ENCODE results near the gene FAM117A. TPM values are rescaled to one million over a fixed set of nuclear protein-coding genes. Genes with fewer than 3 reads are reported as not detected.

FAM117A gene
- total RNA-seq, 5 donors from 2014 or later (not counting 1 experiment from before 2014, with no cell fraction given), result 71.9 to 105 (median 99.1) TPM

- no peak overlapping the region for H3K4me3 Mint-ChIP-seq
- Histone ChIP-seq H3K36me3 (ENCODE audit: control insufficient read depth in 2 of 2, extremely low read depth in 1 of 2, insufficient read depth in 1 of 2, low read length in 1 of 2) (peaks cover 10 to 11% of the 10 kb centered on the region in 2 donors), H3K4me3 (ENCODE audit: control insufficient read depth in 1 of 2, extremely low read depth in 1 of 2, low read length in 1 of 2) (no peak overlapping the region), H3K9me3 (no peaks in the 10 kb centered on the region), H3K27me3 (replicated peaks in 1 of 2; ENCODE audit: control insufficient read depth in 2 of 2, extremely low read depth in 1 of 2, insufficient read depth in 2 of 2, low read length in 1 of 2) (no peaks in the 10 kb centered on the region), H3K4me1 (ENCODE audit: control insufficient read depth in 1 of 2, extremely low read depth in 1 of 2, insufficient read depth in 2 of 2, low read length in 2 of 2) (peaks cover 18 to 27% of the 10 kb centered on the region in 2 experiments), H3K27ac (ENCODE audit: low read length) (no peak overlapping the region)
- no CpG with 5 or more reads among the region's 4 CpGs for WGBS (ENCODE audit: insufficient coverage)
- DNase-seq, result no peak
- H3K9me3 Mint-ChIP-seq, result no peaks in the 10 kb centered on the region
- POLR2A ChIA-PET, result no interaction called here
- no peak for ATAC-seq (replicated peaks in 1 of 4)
- H3K4me1 Mint-ChIP-seq, result peaks cover 64 to 68% (median 67%) of the 10 kb centered on the region in 3 donors
- CTCF ChIA-PET, result interaction anchor here in 1 of 2 donors (0.6 kb wide), 1 partner anchor 17 kb away, joined by 3 read pairs; no protein-coding TSS in a partner anchor
- peaks cover 16% of the 10 kb centered on the region for H3K36me3 Mint-ChIP-seq
- H3K27ac Mint-ChIP-seq, result peak overlapping the region in 1 of 2 donors; percentile 55
- H3K27me3 Mint-ChIP-seq, result no peaks in the 10 kb centered on the region
These were observed 93.3 kb downstream of the FAM117A start for GRCh38 chr17:49670641-49671040.

GRCh38 chr17:49670002-49670401 is 93.9 kb downstream of the FAM117A start:
- H3K36me3 Mint-ChIP-seq, result peaks cover 12% of the 10 kb centered on the region
- H3K4me1 Mint-ChIP-seq, result peaks cover 62 to 64% (median 63%) of the 10 kb centered on the region in 3 donors
- CTCF ChIA-PET, result no interaction called here
- POLR2A ChIA-PET, result interaction anchor here in 1 of 2 donors (0.6 kb wide), 1 partner anchor 77 kb away, joined by 3 read pairs; no protein-coding TSS in a partner anchor
- no CpG with 5 or more reads among the region's 1 CpG for WGBS (ENCODE audit: insufficient coverage)
- Histone ChIP-seq H3K27me3 (replicated peaks in 1 of 2; ENCODE audit: control insufficient read depth in 2 of 2, extremely low read depth in 1 of 2, insufficient read depth in 2 of 2, low read length in 1 of 2) (no peaks in the 10 kb centered on the region), H3K27ac (ENCODE audit: low read length) (no peak overlapping the region), H3K9me3 (no peaks in the 10 kb centered on the region), H3K4me3 (ENCODE audit: control insufficient read depth in 1 of 2, extremely low read depth in 1 of 2, low read length in 1 of 2) (no peak overlapping the region), H3K4me1 (ENCODE audit: control insufficient read depth in 1 of 2, extremely low read depth in 1 of 2, insufficient read depth in 2 of 2, low read length in 2 of 2) (peaks cover 12 to 24% of the 10 kb centered on the region in 2 experiments), H3K36me3 (ENCODE audit: control insufficient read depth in 2 of 2, extremely low read depth in 1 of 2, insufficient read depth in 1 of 2, low read length in 1 of 2) (peaks cover 6 to 7% of the 10 kb centered on the region in 2 donors)
- no peak overlapping the region for H3K4me3 Mint-ChIP-seq
- H3K9me3 Mint-ChIP-seq, result no peaks in the 10 kb centered on the region
- no peaks in the 10 kb centered on the region for H3K27me3 Mint-ChIP-seq
- DNase-seq (no peak), ATAC-seq (replicated peaks in 1 of 4) (no peak)
- peak overlapping the region in 1 of 2 donors; percentile 28 for H3K27ac Mint-ChIP-seq

- no CpG with 5 or more reads among the region's 2 CpGs for WGBS (ENCODE audit: insufficient coverage)
- Mint-ChIP-seq H3K36me3 (peaks cover 7% of the 10 kb centered on the region), H3K27me3 (no peaks in the 10 kb centered on the region), H3K27ac (peak overlapping the region in 1 of 2 donors; percentile 31), H3K4me1 (peaks cover 56 to 64% (median 57%) of the 10 kb centered on the region in 3 donors), H3K9me3 (no peaks in the 10 kb centered on the region), H3K4me3 (no peak overlapping the region)
- DNase-seq (no peak), ATAC-seq (replicated peaks in 1 of 4) (no peak)
- CTCF ChIA-PET, result no interaction called here
- no peaks in the 10 kb centered on the region for H3K9me3 ChIP-seq
- H3K27me3 ChIP-seq (replicated peaks in 1 of 2; ENCODE audit: control insufficient read depth in 2 of 2, extremely low read depth in 1 of 2, insufficient read depth in 2 of 2, low read length in 1 of 2), result no peaks in the 10 kb centered on the region
- peaks cover 5 to 7% of the 10 kb centered on the region in 2 donors for H3K36me3 ChIP-seq (ENCODE audit: control insufficient read depth in 2 of 2, extremely low read depth in 1 of 2, insufficient read depth in 1 of 2, low read length in 1 of 2)
- H3K4me1 ChIP-seq (ENCODE audit: control insufficient read depth in 1 of 2, extremely low read depth in 1 of 2, insufficient read depth in 2 of 2, low read length in 2 of 2), result peaks cover 10 to 19% of the 10 kb centered on the region in 2 experiments
- POLR2A ChIA-PET, result no interaction called here
- H3K27ac ChIP-seq (ENCODE audit: low read length), result no peak overlapping the region
- H3K4me3 ChIP-seq (ENCODE audit: control insufficient read depth in 1 of 2, extremely low read depth in 1 of 2, low read length in 1 of 2), result no peak overlapping the region
These were observed 96.1 kb downstream of the FAM117A start for GRCh38 chr17:49667854-49668253.

- 100% methylated on average over 1 of the region's 3 CpGs for WGBS (ENCODE audit: insufficient coverage)
- Mint-ChIP-seq H3K4me1 (peaks cover 48 to 61% (median 61%) of the 10 kb centered on the region in 3 donors), H3K36me3 (peaks cover 14% of the 10 kb centered on the region), H3K27me3 (no peaks in the 10 kb centered on the region), H3K9me3 (no peaks in the 10 kb centered on the region), H3K4me3 (no peak overlapping the region), H3K27ac (no peak overlapping the region)
- H3K4me3 ChIP-seq (ENCODE audit: control insufficient read depth in 1 of 2, extremely low read depth in 1 of 2, low read length in 1 of 2), result no peak overlapping the region
- no peaks in the 10 kb centered on the region for H3K9me3 ChIP-seq
- H3K4me1 ChIP-seq (ENCODE audit: control insufficient read depth in 1 of 2, extremely low read depth in 1 of 2, insufficient read depth in 2 of 2, low read length in 2 of 2), result peaks cover 3 to 10% of the 10 kb centered on the region in 2 experiments
- no peaks in the 10 kb centered on the region for H3K27me3 ChIP-seq (replicated peaks in 1 of 2; ENCODE audit: control insufficient read depth in 2 of 2, extremely low read depth in 1 of 2, insufficient read depth in 2 of 2, low read length in 1 of 2)
- ATAC-seq (replicated peaks in 1 of 4) (no peak), DNase-seq (no peak)
- H3K36me3 ChIP-seq (ENCODE audit: control insufficient read depth in 2 of 2, extremely low read depth in 1 of 2, insufficient read depth in 1 of 2, low read length in 1 of 2), result peaks cover 5 to 7% of the 10 kb centered on the region in 2 donors
- POLR2A ChIA-PET, result interaction anchor here in 1 of 2 donors (0.7 kb wide), 1 partner anchor 40 kb away, joined by 3 read pairs; no protein-coding TSS in a partner anchor
- no peak overlapping the region for H3K27ac ChIP-seq (ENCODE audit: low read length)
- CTCF ChIA-PET, result interaction anchor here (0.5 to 1.0 kb wide), 3 partner anchors 24 to 450 kb away, joined by 3 to 8 read pairs (median 3); no protein-coding TSS in a partner anchor
These were observed 99.2 kb downstream of the FAM117A start for GRCh38 chr17:49664706-49665211.

Other genes with a start within 250 kb of the FAM117A start
- not detected for gene NXPH3, start 188.3 kb downstream of the FAM117A start, total RNA-seq
- gene SPOP, start 86.0 kb downstream of the FAM117A start, total RNA-seq, result 10 to 100 TPM; 67.1 to 80.4 (median 71.5) TPM
- gene SLC35B1, start 56.2 kb downstream of the FAM117A start, total RNA-seq, result 10 to 100 TPM; 40.5 to 57.1 (median 42.8) TPM
- 100 to 1,000 TPM in 2 of 5 donors, 10 to 100 TPM in 3; 96.8 to 197 (median 99.7) TPM for gene KAT7, start 24.6 kb upstream of the FAM117A start, total RNA-seq
- gene TAC4, start 83.9 kb upstream of the FAM117A start, total RNA-seq, result not detected
- 1 to 10 TPM in 1 of 5 donors, under 1 TPM in 4; 0.30 to 1.2 (median 0.79) TPM for gene DLX4, start 205.1 kb upstream of the FAM117A start, total RNA-seq
- gene DLX3, start 231.1 kb upstream of the FAM117A start, total RNA-seq, result not detected